ENCODE data around the gene ARFGEF2. TPM values are rescaled to one million over a fixed set of nuclear protein-coding genes. Genes with fewer than 3 reads are reported as not detected.

The ARFGEF2 gene
- polyA plus RNA-seq, 1 donor (not counting 4 experiments of a cell fraction or from before 2014, with no cell fraction given), result 19.2 TPM

GRCh38 chr20:49028684-49029083 is 107.2 kb downstream of the ARFGEF2 start:
- DNase-seq (ENCODE audit: low read depth, low spot score), result no peak
- H3K9me1 ChIP-seq (ENCODE audit: control insufficient read depth, extremely low read depth, insufficient read depth, low read length), result no peaks in the 10 kb centered on the region
- no peaks in the 10 kb centered on the region for H4K20me1 ChIP-seq (ENCODE audit: control insufficient read depth, extremely low read depth, insufficient read depth, low read length)
- no peak overlapping the region for H3K27ac ChIP-seq (ENCODE audit: control insufficient read depth, insufficient read depth, low read length)
- no peaks in the 10 kb centered on the region for H3K4me1 ChIP-seq (ENCODE audit: control insufficient read depth, extremely low read depth, insufficient read depth, low read length)
- H3K4me2 ChIP-seq (ENCODE audit: control insufficient read depth, extremely low read depth, insufficient read depth, low read depth, low read length), result no peak overlapping the region
- no peaks in the 10 kb centered on the region for H3K79me2 ChIP-seq (ENCODE audit: control insufficient read depth, insufficient read depth, low read length)
- H3K36me3 ChIP-seq (ENCODE audit: control insufficient read depth in 2 of 2, extremely low read depth in 1 of 2, insufficient read depth in 2 of 2, low read length in 2 of 2), result peaks cover 12 to 28% of the 10 kb centered on the region in 2 experiments
- dilution Hi-C loops (cut with MboI; ENCODE audit: extremely low pct_ligation_motif_present, low sequenced_read_pairs), result no loop called here
- no peak overlapping the region for H3K4me3 ChIP-seq (ENCODE audit: control insufficient read depth in 2 of 3, extremely low read depth in 1 of 3, insufficient read depth in 2 of 3, low read depth in 1 of 3, low read length in 3 of 3)
- no peaks in the 10 kb centered on the region for H3K27me3 ChIP-seq (ENCODE audit: control insufficient read depth, extremely low read depth, insufficient read depth, low read length)
- H3K9ac ChIP-seq (ENCODE audit: control insufficient read depth, extremely low read depth, insufficient read depth, low read length), result no peak overlapping the region
- no peak for TF ChIP-seq EZH2 (IDR thresholded peaks at IDR 0.05; ENCODE audit: low read length)
- TF ChIP-seq, protein P1, sequence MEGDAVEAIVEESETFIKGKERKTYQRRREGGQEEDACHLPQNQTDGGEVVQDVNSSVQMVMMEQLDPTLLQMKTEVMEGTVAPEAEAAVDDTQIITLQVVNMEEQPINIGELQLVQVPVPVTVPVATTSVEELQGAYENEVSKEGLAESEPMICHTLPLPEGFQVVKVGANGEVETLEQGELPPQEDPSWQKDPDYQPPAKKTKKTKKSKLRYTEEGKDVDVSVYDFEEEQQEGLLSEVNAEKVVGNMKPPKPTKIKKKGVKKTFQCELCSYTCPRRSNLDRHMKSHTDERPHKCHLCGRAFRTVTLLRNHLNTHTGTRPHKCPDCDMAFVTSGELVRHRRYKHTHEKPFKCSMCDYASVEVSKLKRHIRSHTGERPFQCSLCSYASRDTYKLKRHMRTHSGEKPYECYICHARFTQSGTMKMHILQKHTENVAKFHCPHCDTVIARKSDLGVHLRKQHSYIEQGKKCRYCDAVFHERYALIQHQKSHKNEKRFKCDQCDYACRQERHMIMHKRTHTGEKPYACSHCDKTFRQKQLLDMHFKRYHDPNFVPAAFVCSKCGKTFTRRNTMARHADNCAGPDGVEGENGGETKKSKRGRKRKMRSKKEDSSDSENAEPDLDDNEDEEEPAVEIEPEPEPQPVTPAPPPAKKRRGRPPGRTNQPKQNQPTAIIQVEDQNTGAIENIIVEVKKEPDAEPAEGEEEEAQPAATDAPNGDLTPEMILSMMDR (optimal IDR thresholded peaks at IDR 0.05 in 1 of 3, IDR thresholded peaks at IDR 0.05 in 1 of 3, conservative IDR thresholded peaks at IDR 0.05 in 1 of 3; ENCODE audit: extremely low read depth in 1 of 3, insufficient read depth in 2 of 3, low read length in 3 of 3), result peak in 2 of 3 experiments; percentile 35 to 48
- no peak overlapping the region for H2AFZ ChIP-seq (ENCODE audit: control insufficient read depth, low read length)
- FAIRE-seq, result no peak
- H3K9me3 ChIP-seq (ENCODE audit: control insufficient read depth, low read depth, low read length), result no peaks in the 10 kb centered on the region

DNA sequence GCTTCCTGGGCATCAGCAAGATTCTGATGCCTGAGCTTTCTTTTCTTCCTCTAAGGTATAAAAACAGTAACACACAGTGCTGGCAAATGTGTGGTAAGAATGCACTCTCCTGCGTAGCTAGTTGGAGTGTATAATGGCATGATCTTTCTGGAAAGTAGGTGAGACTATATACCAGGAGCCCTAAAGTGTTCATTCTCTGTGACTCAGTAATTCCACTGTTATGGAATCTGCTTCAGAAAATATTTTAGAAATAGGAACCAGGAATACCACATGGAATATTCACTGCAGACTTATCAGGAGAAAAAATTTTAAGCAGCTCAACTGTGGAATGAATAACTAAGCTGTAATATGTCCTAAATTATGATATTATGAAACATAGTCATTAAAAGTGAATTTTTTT is 107.7 kb downstream of the ARFGEF2 start:
- Histone ChIP-seq H3K36me3 (ENCODE audit: control insufficient read depth in 2 of 2, extremely low read depth in 1 of 2, insufficient read depth in 2 of 2, low read length in 2 of 2) (peaks cover 15 to 28% of the 10 kb centered on the region in 2 experiments), H3K27me3 (ENCODE audit: control insufficient read depth, extremely low read depth, insufficient read depth, low read length) (no peaks in the 10 kb centered on the region), H3K27ac (ENCODE audit: control insufficient read depth, insufficient read depth, low read length) (no peak overlapping the region), H3K9me1 (ENCODE audit: control insufficient read depth, extremely low read depth, insufficient read depth, low read length) (no peaks in the 10 kb centered on the region), H3K9me3 (ENCODE audit: control insufficient read depth, low read depth, low read length) (no peaks in the 10 kb centered on the region), H3K79me2 (ENCODE audit: control insufficient read depth, insufficient read depth, low read length) (no peaks in the 10 kb centered on the region), H2AFZ (ENCODE audit: control insufficient read depth, low read length) (no peak overlapping the region), H3K9ac (ENCODE audit: control insufficient read depth, extremely low read depth, insufficient read depth, low read length) (no peak overlapping the region), H3K4me1 (ENCODE audit: control insufficient read depth, extremely low read depth, insufficient read depth, low read length) (no peaks in the 10 kb centered on the region), H4K20me1 (ENCODE audit: control insufficient read depth, extremely low read depth, insufficient read depth, low read length) (no peaks in the 10 kb centered on the region), H3K4me2 (ENCODE audit: control insufficient read depth, extremely low read depth, insufficient read depth, low read depth, low read length) (no peak overlapping the region), H3K4me3 (ENCODE audit: control insufficient read depth in 2 of 3, extremely low read depth in 1 of 3, insufficient read depth in 2 of 3, low read depth in 1 of 3, low read length in 3 of 3) (no peak overlapping the region)
- no peak for FAIRE-seq
- TF ChIP-seq, protein P1 (optimal IDR thresholded peaks at IDR 0.05 in 1 of 3, IDR thresholded peaks at IDR 0.05 in 1 of 3, conservative IDR thresholded peaks at IDR 0.05 in 1 of 3; ENCODE audit: extremely low read depth in 1 of 3, insufficient read depth in 2 of 3, low read length in 3 of 3), result no peak
- TF ChIP-seq EZH2 (IDR thresholded peaks at IDR 0.05; ENCODE audit: low read length), result no peak
- no peak for DNase-seq (ENCODE audit: low read depth, low spot score)
- dilution Hi-C loops (cut with MboI; ENCODE audit: extremely low pct_ligation_motif_present, low sequenced_read_pairs), result no loop called here

Measured in keratinocyte (primary cell).